ENCODE data around the gene LIMS2. TPM values are rescaled to one million over a fixed set of nuclear protein-coding genes. Genes with fewer than 3 reads are reported as not detected.

Gene LIMS2
- total and polyA plus RNA-seq, 2 of the 8 experiments (the other 6 are each of a cell fraction or from before 2014, with no cell fraction given) = 3.3 to 4.8 TPM

DNA sequence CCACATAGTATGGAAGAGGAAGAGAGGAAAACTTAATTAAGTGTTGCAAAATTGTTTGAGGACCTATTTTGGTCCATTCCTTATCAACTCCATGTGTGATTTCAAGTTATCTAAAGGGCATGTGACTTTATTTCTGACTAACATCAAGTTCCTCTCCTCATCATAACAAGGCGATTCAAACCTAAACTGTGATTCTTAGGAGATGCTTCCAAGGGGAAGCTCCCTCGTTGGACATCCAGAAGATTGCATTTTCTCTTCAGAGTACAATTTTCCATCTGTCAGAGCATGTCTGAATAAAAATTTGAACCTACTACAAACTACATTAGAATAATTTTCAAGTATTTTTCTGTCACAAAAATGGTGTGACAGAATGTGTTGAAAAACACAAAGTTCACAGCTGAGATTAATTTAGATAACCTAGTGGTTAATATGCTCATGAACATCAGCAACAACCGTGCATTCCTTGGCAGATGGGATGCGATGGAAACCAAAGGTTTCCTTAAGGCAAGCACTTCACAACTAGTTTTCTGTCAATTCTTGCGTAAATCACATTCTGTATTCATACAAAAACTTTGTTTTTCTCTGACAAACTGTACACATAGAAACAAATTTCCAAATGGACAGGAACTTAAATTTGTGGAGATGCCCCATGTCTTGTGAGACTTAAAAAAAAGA is 30.2 kb upstream of the LIMS2 start:
- CTCF ChIA-PET (ENCODE audit: partially characterized antibody) = interaction anchor here (0.7 to 2.5 kb wide), 3 partner anchors 9 to 12 kb away, joined by 3 to 11 read pairs (median 3); no protein-coding TSS in a partner anchor
- Histone ChIP-seq H2BK5ac (ENCODE audit: low read depth, low read length) (no peak overlapping the region), H4K20me1 (replicated peaks in 1 of 2; ENCODE audit: control insufficient read depth in 1 of 2, insufficient read depth in 2 of 2, low read length in 2 of 2) (peaks cover 9 to 12% of the 10 kb centered on the region in 2 experiments), H4K8ac (ENCODE audit: extremely low read depth, insufficient read depth, low read length) (no peak overlapping the region), H3K79me1 (ENCODE audit: low read depth, low read length) (no peaks in the 10 kb centered on the region; the same call in 1 of the 2 replicates), H2BK12ac (ENCODE audit: low read depth, low read length) (no peak overlapping the region), H4K5ac (ENCODE audit: insufficient read length, low read depth, low read length) (no peak overlapping the region), H3K27ac (ENCODE audit: low read depth, low read length) (no peak overlapping the region), H2BK120ac (replicated peaks; ENCODE audit: low read depth, low read length) (no peak overlapping the region), H3K23ac (ENCODE audit: insufficient read length) (no peak overlapping the region), H3K56ac (replicated peaks; ENCODE audit: insufficient read length, low read depth, low read length) (no peak overlapping the region), H3K4ac (replicated peaks; ENCODE audit: insufficient read length, low read depth, low read length) (no peak overlapping the region), H3K4me1 (replicated peaks in 1 of 4; ENCODE audit: control insufficient read depth in 3 of 4, insufficient read depth in 4 of 4, low read length in 3 of 4) (peaks cover 0 to 3% (median 2%) of the 10 kb centered on the region in 4 experiments; a peak in 6 of 7 replicates), H3K14ac (ENCODE audit: insufficient read length) (no peak overlapping the region), H3K9ac (replicated peaks in 1 of 4; ENCODE audit: extremely low read depth in 1 of 4, low read depth in 3 of 4, low read length in 3 of 4) (no peak overlapping the region), H2BK15ac (ENCODE audit: low read length) (no peak overlapping the region), H3K4me2 (ENCODE audit: insufficient read depth in 1 of 2, low read depth in 2 of 2, low read length in 2 of 2) (no peak overlapping the region), H3K18ac (ENCODE audit: extremely low read depth, low read length) (no peak overlapping the region), H3K9me3 (ENCODE audit: insufficient read depth in 2 of 2, low read depth in 1 of 2, low read length in 1 of 2) (no peaks in the 10 kb centered on the region), H2AK5ac (ENCODE audit: low read depth, low read length) (no peak overlapping the region), H3K79me2 (ENCODE audit: control insufficient read depth in 1 of 2, insufficient read depth in 2 of 2, low read length in 2 of 2) (peaks cover 0 to 13% of the 10 kb centered on the region in 2 experiments; a peak in 2 of 4 replicates), H2BK20ac (ENCODE audit: low read length) (no peak overlapping the region), H3K4me3 (ENCODE audit: extremely low read depth in 1 of 4, insufficient read depth in 2 of 4, low read depth in 3 of 4, low read length in 4 of 4) (no peak overlapping the region), H4K91ac (replicated peaks; ENCODE audit: insufficient read length, low read length) (no peak overlapping the region), H3K27me3 (replicated peaks in 1 of 4; ENCODE audit: control insufficient read depth in 3 of 4, extremely low read depth in 1 of 4, insufficient read depth in 3 of 4, low read length in 3 of 4) (no peaks in the 10 kb centered on the region), H3K23me2 (ENCODE audit: low read depth, low read length) (peaks cover 6% of the 10 kb centered on the region), H2AFZ (ENCODE audit: low read length) (no peak overlapping the region), H3K36me3 (ENCODE audit: control insufficient read depth in 2 of 4, insufficient read depth in 4 of 4, low read length in 3 of 4) (peaks cover 24 to 54% (median 36%) of the 10 kb centered on the region in 4 experiments)
- no peak for DNase-seq (ENCODE audit: low read depth in 1 of 2, low spot score in 2 of 2)
- 95% methylated on average over 5 of the region's 5 CpGs; no CpG with 5 or more reads in 1 of the 2 experiments for WGBS, 2 experiments (ENCODE audit: extremely low coverage in 1 of 2, insufficient coverage in 1 of 2, insufficient read length in 1 of 2, insufficient replicate concordance in 2 of 2, low coverage in 1 of 2, low lambda C conversion rate in 2 of 2, missing lambda C conversion rate in 1 of 2)
- no peak for TF ChIP-seq SP2 (IDR thresholded peaks at IDR 0.05; ENCODE audit: low read length)
- no peak for TF ChIP-seq CEBPB (IDR thresholded peaks at IDR 0.05; ENCODE audit: low read depth, low read length)
- TF ChIP-seq NRF1 (IDR thresholded peaks at IDR 0.05; ENCODE audit: low read depth, low read length) = no peak
- TF ChIP-seq SIRT6 (IDR thresholded peaks at IDR 0.05; ENCODE audit: low read length) = no peak
- no peak for TF ChIP-seq RXRA (IDR thresholded peaks at IDR 0.05; ENCODE audit: insufficient read depth, low read depth, low read length)
- TF ChIP-seq FOSL1 (IDR thresholded peaks at IDR 0.05; ENCODE audit: insufficient read depth, low read depth, low read length) = no peak
- TF ChIP-seq JUN (IDR thresholded peaks at IDR 0.05; ENCODE audit: low read depth, low read length) = no peak
- TF ChIP-seq ASH2L (IDR thresholded peaks at IDR 0.05; ENCODE audit: low read length) = no peak
- no peak for TF ChIP-seq SAP30 (IDR thresholded peaks at IDR 0.05; ENCODE audit: insufficient read depth, insufficient replicate concordance, low read length)
- no peak for TF ChIP-seq CTCF (IDR thresholded peaks at IDR 0.05; ENCODE audit: control extremely low read depth in 1 of 3, insufficient read depth in 1 of 3, low read depth in 1 of 3, low read length in 3 of 3)
- no peak for TF ChIP-seq SP4 (IDR thresholded peaks at IDR 0.05; ENCODE audit: low read length)
- no peak for FAIRE-seq
- POLR2A ChIA-PET (ENCODE audit: partially characterized antibody) = interaction anchor here (0.6 to 4.6 kb wide), 6 partner anchors 8 to 177 kb away, joined by 3 to 25 read pairs (median 3); no protein-coding TSS in a partner anchor
